Measurements from ENCODE around the gene CSN1S1. TPM values are rescaled to one million over a fixed set of nuclear protein-coding genes. Genes with fewer than 3 reads are reported as not detected.

Gene CSN1S1
- total and polyA plus RNA-seq, 2 experiments from 2014 or later = 0.21 TPM; not detected in 1

DNA sequence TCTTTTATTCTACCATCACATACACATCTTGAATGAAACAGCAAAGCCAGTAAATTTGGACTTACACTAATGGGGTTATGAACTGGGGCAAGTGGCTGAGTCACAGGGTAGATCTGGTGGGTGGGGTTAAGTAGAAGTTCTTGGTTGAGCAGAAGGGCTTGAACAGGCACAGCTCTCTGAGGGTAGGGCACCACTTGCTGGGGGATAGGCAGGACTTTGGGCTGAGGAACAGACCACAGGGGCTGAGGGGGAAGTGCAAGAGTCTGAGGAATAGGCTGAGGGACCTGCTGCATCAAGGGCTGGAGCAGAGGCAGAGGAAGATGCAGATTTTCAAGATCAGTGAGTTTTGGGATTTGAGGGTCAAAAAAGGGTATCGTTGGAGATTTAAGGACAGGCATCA lies 26.3 kb downstream of the CSN1S1 start:
- H3K4me1 Mint-ChIP-seq = peaks cover 11% of the 10 kb centered on the region; the same call in 2 of the 3 replicates
- Histone ChIP-seq H2AFZ (peak overlapping the region; percentile 70; the same call in 1 of the 2 replicates), H3K36me3 (ENCODE audit: insufficient read depth) (no peaks in the 10 kb centered on the region), H3K79me2 (replicated peaks; ENCODE audit: insufficient read depth) (no peaks in the 10 kb centered on the region), H3K27ac (ENCODE audit: low read depth) (no peak overlapping the region), H3K27me3 (ENCODE audit: insufficient read depth) (no peaks in the 10 kb centered on the region), H3K4me2 (no peak overlapping the region), H3K4me1 (ENCODE audit: insufficient read depth) (no peaks in the 10 kb centered on the region), H3K9me2 (ENCODE audit: insufficient read depth) (no peaks in the 10 kb centered on the region), H3K4me3 (no peak overlapping the region), H3F3A (replicated peaks; ENCODE audit: low read depth) (no peaks in the 10 kb centered on the region), H4K20me1 (replicated peaks; ENCODE audit: insufficient read depth) (no peaks in the 10 kb centered on the region)
- no peak overlapping the region for H3K4me3 Mint-ChIP-seq
- no peak overlapping the region for H3K27ac Mint-ChIP-seq
- H3K27me3 Mint-ChIP-seq (ENCODE audit: insufficient read depth, low read depth, poor library complexity) = no peaks in the 10 kb centered on the region
- ATAC-seq (peak; percentile 50), DNase-seq (ENCODE audit: low spot score) (peak; percentile 2)
- TF ChIP-seq EZH2 (IDR thresholded peaks at IDR 0.05; ENCODE audit: low read depth, unreplicated experiment) (no peak), CREB1 (CRISPR knock-in tag; IDR thresholded peaks at IDR 0.05; ENCODE audit: low read depth) (no peak), POLR2AphosphoS5 (IDR thresholded peaks at IDR 0.05; ENCODE audit: low read depth) (no peak), NANOG (IDR thresholded peaks at IDR 0.05; ENCODE audit: borderline replicate concordance) (no peak), ZNF114 (CRISPR knock-in tag; IDR thresholded peaks at IDR 0.05) (no peak), JUNB (IDR thresholded peaks at IDR 0.05; ENCODE audit: unreplicated experiment) (no peak), EZH2phosphoT487 (IDR thresholded peaks at IDR 0.05; ENCODE audit: unreplicated experiment) (no peak), STAT1 (IDR thresholded peaks at IDR 0.05; ENCODE audit: unreplicated experiment) (no peak), ZNF331 (CRISPR knock-in tag; IDR thresholded peaks at IDR 0.05; ENCODE audit: low read depth) (no peak)
- TF ChIP-seq, protein P1, sequence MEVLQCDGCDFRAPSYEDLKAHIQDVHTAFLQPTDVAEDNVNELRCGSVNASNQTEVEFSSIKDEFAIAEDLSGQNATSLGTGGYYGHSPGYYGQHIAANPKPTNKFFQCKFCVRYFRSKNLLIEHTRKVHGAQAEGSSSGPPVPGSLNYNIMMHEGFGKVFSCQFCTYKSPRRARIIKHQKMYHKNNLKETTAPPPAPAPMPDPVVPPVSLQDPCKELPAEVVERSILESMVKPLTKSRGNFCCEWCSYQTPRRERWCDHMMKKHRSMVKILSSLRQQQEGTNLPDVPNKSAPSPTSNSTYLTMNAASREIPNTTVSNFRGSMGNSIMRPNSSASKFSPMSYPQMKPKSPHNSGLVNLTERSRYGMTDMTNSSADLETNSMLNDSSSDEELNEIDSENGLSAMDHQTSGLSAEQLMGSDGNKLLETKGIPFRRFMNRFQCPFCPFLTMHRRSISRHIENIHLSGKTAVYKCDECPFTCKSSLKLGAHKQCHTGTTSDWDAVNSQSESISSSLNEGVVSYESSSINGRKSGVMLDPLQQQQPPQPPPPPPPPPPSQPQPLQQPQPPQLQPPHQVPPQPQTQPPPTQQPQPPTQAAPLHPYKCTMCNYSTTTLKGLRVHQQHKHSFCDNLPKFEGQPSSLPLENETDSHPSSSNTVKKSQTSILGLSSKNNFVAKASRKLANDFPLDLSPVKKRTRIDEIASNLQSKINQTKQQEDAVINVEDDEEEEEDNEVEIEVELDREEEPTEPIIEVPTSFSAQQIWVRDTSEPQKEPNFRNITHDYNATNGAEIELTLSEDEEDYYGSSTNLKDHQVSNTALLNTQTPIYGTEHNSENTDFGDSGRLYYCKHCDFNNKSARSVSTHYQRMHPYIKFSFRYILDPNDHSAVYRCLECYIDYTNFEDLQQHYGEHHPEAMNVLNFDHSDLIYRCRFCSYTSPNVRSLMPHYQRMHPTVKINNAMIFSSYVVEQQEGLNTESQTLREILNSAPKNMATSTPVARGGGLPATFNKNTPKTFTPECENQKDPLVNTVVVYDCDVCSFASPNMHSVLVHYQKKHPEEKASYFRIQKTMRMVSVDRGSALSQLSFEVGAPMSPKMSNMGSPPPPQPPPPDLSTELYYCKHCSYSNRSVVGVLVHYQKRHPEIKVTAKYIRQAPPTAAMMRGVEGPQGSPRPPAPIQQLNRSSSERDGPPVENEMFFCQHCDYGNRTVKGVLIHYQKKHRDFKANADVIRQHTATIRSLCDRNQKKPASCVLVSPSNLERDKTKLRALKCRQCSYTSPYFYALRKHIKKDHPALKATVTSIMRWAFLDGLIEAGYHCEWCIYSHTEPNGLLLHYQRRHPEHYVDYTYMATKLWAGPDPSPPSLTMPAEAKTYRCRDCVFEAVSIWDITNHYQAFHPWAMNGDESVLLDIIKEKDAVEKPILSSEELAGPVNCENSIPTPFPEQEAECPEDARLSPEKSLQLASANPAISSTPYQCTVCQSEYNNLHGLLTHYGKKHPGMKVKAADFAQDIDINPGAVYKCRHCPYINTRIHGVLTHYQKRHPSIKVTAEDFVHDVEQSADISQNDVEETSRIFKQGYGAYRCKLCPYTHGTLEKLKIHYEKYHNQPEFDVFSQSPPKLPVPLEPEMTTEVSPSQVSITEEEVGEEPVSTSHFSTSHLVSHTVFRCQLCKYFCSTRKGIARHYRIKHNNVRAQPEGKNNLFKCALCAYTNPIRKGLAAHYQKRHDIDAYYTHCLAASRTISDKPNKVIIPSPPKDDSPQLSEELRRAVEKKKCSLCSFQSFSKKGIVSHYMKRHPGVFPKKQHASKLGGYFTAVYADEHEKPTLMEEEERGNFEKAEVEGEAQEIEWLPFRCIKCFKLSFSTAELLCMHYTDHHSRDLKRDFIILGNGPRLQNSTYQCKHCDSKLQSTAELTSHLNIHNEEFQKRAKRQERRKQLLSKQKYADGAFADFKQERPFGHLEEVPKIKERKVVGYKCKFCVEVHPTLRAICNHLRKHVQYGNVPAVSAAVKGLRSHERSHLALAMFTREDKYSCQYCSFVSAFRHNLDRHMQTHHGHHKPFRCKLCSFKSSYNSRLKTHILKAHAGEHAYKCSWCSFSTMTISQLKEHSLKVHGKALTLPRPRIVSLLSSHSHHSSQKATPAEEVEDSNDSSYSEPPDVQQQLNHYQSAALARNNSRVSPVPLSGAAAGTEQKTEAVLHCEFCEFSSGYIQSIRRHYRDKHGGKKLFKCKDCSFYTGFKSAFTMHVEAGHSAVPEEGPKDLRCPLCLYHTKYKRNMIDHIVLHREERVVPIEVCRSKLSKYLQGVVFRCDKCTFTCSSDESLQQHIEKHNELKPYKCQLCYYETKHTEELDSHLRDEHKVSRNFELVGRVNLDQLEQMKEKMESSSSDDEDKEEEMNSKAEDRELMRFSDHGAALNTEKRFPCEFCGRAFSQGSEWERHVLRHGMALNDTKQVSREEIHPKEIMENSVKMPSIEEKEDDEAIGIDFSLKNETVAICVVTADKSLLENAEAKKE (CRISPR knock-in tag; IDR thresholded peaks at IDR 0.05) = no peak
- TF ChIP-seq, protein P2, sequence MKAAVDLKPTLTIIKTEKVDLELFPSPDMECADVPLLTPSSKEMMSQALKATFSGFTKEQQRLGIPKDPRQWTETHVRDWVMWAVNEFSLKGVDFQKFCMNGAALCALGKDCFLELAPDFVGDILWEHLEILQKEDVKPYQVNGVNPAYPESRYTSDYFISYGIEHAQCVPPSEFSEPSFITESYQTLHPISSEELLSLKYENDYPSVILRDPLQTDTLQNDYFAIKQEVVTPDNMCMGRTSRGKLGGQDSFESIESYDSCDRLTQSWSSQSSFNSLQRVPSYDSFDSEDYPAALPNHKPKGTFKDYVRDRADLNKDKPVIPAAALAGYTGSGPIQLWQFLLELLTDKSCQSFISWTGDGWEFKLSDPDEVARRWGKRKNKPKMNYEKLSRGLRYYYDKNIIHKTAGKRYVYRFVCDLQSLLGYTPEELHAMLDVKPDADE (IDR thresholded peaks at IDR 0.05) = no peak
- TF ChIP-seq, protein P3, sequence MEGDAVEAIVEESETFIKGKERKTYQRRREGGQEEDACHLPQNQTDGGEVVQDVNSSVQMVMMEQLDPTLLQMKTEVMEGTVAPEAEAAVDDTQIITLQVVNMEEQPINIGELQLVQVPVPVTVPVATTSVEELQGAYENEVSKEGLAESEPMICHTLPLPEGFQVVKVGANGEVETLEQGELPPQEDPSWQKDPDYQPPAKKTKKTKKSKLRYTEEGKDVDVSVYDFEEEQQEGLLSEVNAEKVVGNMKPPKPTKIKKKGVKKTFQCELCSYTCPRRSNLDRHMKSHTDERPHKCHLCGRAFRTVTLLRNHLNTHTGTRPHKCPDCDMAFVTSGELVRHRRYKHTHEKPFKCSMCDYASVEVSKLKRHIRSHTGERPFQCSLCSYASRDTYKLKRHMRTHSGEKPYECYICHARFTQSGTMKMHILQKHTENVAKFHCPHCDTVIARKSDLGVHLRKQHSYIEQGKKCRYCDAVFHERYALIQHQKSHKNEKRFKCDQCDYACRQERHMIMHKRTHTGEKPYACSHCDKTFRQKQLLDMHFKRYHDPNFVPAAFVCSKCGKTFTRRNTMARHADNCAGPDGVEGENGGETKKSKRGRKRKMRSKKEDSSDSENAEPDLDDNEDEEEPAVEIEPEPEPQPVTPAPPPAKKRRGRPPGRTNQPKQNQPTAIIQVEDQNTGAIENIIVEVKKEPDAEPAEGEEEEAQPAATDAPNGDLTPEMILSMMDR (conservative IDR thresholded peaks at IDR 0.05; ENCODE audit: low read depth in 2 of 2) = no peak
- TF ChIP-seq, protein P4, sequence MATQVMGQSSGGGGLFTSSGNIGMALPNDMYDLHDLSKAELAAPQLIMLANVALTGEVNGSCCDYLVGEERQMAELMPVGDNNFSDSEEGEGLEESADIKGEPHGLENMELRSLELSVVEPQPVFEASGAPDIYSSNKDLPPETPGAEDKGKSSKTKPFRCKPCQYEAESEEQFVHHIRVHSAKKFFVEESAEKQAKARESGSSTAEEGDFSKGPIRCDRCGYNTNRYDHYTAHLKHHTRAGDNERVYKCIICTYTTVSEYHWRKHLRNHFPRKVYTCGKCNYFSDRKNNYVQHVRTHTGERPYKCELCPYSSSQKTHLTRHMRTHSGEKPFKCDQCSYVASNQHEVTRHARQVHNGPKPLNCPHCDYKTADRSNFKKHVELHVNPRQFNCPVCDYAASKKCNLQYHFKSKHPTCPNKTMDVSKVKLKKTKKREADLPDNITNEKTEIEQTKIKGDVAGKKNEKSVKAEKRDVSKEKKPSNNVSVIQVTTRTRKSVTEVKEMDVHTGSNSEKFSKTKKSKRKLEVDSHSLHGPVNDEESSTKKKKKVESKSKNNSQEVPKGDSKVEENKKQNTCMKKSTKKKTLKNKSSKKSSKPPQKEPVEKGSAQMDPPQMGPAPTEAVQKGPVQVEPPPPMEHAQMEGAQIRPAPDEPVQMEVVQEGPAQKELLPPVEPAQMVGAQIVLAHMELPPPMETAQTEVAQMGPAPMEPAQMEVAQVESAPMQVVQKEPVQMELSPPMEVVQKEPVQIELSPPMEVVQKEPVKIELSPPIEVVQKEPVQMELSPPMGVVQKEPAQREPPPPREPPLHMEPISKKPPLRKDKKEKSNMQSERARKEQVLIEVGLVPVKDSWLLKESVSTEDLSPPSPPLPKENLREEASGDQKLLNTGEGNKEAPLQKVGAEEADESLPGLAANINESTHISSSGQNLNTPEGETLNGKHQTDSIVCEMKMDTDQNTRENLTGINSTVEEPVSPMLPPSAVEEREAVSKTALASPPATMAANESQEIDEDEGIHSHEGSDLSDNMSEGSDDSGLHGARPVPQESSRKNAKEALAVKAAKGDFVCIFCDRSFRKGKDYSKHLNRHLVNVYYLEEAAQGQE (IDR thresholded peaks at IDR 0.05; ENCODE audit: unreplicated experiment) = no peak
- H3K36me3 Mint-ChIP-seq (ENCODE audit: low read depth) = no peaks in the 10 kb centered on the region
- no peaks in the 10 kb centered on the region for H3K9me3 Mint-ChIP-seq
